Aortic smooth muscle cell (primary cell): ENCODE data around the gene U2AF2. TPM values are rescaled to one million over a fixed set of nuclear protein-coding genes. Genes with fewer than 3 reads are reported as not detected.

Source experiments
- total RNA-seq: library from RNA; depleted of rRNA; stranded (reverse); fragments of >200 nt; gene quantifications from 2 replicates; pipeline ENCODE4 v1.2.3, GENCODE V29; 2014

U2AF2 gene
- 87.6 and 108 TPM in 2 replicates for total RNA-seq

GRCh38 chr19:55654868-55655647 is at the start of gene U2AF2:
Gene U2AF2, plus strand, starts transcription at chr19:55655035. Its CDS starts 70 bp downstream, at chr19:55655105.

GRCh38 chr19:55605637-55606470 is 49.0 kb upstream of the U2AF2 start, which contains the start of gene ZNF865:
Gene ZNF865, plus strand, starts transcription at chr19:55605647. Its CDS starts 7,972 bp downstream, at chr19:55613619.

GRCh38 chr19:55624109-55625003 is 30.5 kb upstream of the U2AF2 start, which contains the start of gene ZNF784:
Gene ZNF784, minus strand, starts transcription at chr19:55624566. Its CDS starts 5 bp downstream, at chr19:55624561.

GRCh38 chr19:55640577-55641425 is 14.0 kb upstream of the U2AF2 start, which contains the start of gene ZNF580:
Gene ZNF580, plus strand, starts transcription at chr19:55641002. Its CDS starts 1,507 bp downstream, at chr19:55642509.

GRCh38 chr19:55643003-55643886 is 11.6 kb upstream of the U2AF2 start, which contains the start of gene ZNF581:
Gene ZNF581, plus strand, starts transcription at chr19:55643649. Its CDS starts 923 bp downstream, at chr19:55644572.

GRCh38 chr19:55647732-55648584 is 6.9 kb upstream of the U2AF2 start, which contains the start of gene CCDC106:
Gene CCDC106, plus strand, starts transcription at chr19:55648212. Its CDS starts 835 bp downstream, at chr19:55649047.

GRCh38 chr19:55674841-55675660 is 20.2 kb downstream of the U2AF2 start, which contains the start of gene EPN1:
Gene EPN1, plus strand, starts transcription at chr19:55675226. Its CDS starts 3,402 bp downstream, at chr19:55678628.

Other genes starting within 250 kb of the U2AF2 start
- 73.4 and 105 TPM in 2 replicates for gene UBE2S, start 247.2 kb upstream of the U2AF2 start, total RNA-seq
- not detected in 2 replicates for gene SHISA7, start 211.7 kb upstream of the U2AF2 start, total RNA-seq
- gene ISOC2, start 193.4 kb upstream of the U2AF2 start, total RNA-seq, result 49.1 and 52.8 TPM in 2 replicates
- gene C19orf85, start 190.3 kb upstream of the U2AF2 start, total RNA-seq, result not detected in 2 replicates
- gene ZNF628, start 178.4 kb upstream of the U2AF2 start, total RNA-seq, result 0.66 and 0.87 TPM in 2 replicates
- gene NAT14, start 169.8 kb upstream of the U2AF2 start, total RNA-seq, result 13.7 and 14.4 TPM in 2 replicates
- 12.8 and 30.4 TPM in 2 replicates for gene SSC5D, start 166.6 kb upstream of the U2AF2 start, total RNA-seq
- gene SBK2, start 117.9 kb upstream of the U2AF2 start, total RNA-seq, result not detected in 2 replicates
- gene SBK3, start 109.5 kb upstream of the U2AF2 start, total RNA-seq, result 0.19 TPM in 1 of 2 replicates, not detected in the other
- 2.1 and 3.0 TPM in 2 replicates for gene ZNF579, start 74.2 kb upstream of the U2AF2 start, total RNA-seq
- gene FIZ1, start 55.5 kb upstream of the U2AF2 start, total RNA-seq, result 1.9 and 2.1 TPM in 2 replicates
- gene ZNF524, start 54.7 kb upstream of the U2AF2 start, total RNA-seq, result 10.1 and 11.9 TPM in 2 replicates
- gene ZNF865, start 49.4 kb upstream of the U2AF2 start, total RNA-seq, result 0.66 and 1.3 TPM in 2 replicates
- 3.6 and 3.9 TPM in 2 replicates for gene ZNF784, start 30.5 kb upstream of the U2AF2 start, total RNA-seq
- gene ZNF580, start 14.0 kb upstream of the U2AF2 start, total RNA-seq, result 5.5 and 5.8 TPM in 2 replicates
- 11.4 and 13.4 TPM in 2 replicates for gene ZNF581, start 11.4 kb upstream of the U2AF2 start, total RNA-seq
- gene CCDC106, start 6.8 kb upstream of the U2AF2 start, total RNA-seq, result 8.9 and 9.5 TPM in 2 replicates
- 44.5 and 80.6 TPM in 2 replicates for gene EPN1, start 20.2 kb downstream of the U2AF2 start, total RNA-seq
- not detected in 2 replicates for gene NLRP9, start 83.4 kb downstream of the U2AF2 start, total RNA-seq
- gene RFPL4A, start 104.1 kb downstream of the U2AF2 start, total RNA-seq, result not detected in 2 replicates
- gene RFPL4AL1, start 114.1 kb downstream of the U2AF2 start, total RNA-seq, result not detected in 2 replicates
- not detected in 2 replicates for gene NLRP11, start 177.0 kb downstream of the U2AF2 start, total RNA-seq
- gene NLRP4, start 181.5 kb downstream of the U2AF2 start, total RNA-seq, result not detected in 2 replicates